DND-41 (cell line): ENCODE data around the gene ASB16.
"Not testable (repeated sequence)": the region's sequence is repeated elsewhere in the genome, so short reads cannot be mapped to it uniquely, and the experiment has no call there.

Experiments
- ATAC-seq: fragments of 200-7000 bp; cut with Tn5 transposase; 3 replicates; pipeline ENCODE4 v1.9.1; 2021; ENCODE audit warnings: low read depth; ENCODE audit not compliant: insufficient read depth
- DNase-seq: peaks from one replicate; pipeline ENCODE4 v3.0.0-alpha.2; 2020
- H2AFZ ChIP-seq: 2 replicates; pipeline ENCODE4 v1.6.0; 2012; ENCODE audit warnings: low read depth, low read length
- H3K27ac ChIP-seq: 2 replicates; pipeline ENCODE4 v1.5.1; 2012; ENCODE audit warnings: low read length, inconsistent platforms
- H3K27me3 ChIP-seq: fragments of 200-600 bp; sonication (generic); 2 replicates; pipeline ENCODE4 v1.6.0; 2012; ENCODE audit warnings: low read length, mild to moderate bottlenecking, inconsistent platforms; ENCODE audit not compliant: insufficient read depth, poor library complexity
- H3K36me3 ChIP-seq: 2 replicates; pipeline ENCODE4 v1.5.1; 2012; ENCODE audit warnings: low read length, inconsistent platforms; ENCODE audit not compliant: insufficient read depth
- H3K4me1 ChIP-seq: 2 replicates; pipeline ENCODE4 v1.5.1; 2012; ENCODE audit warnings: mild to moderate bottlenecking, low read length; ENCODE audit not compliant: insufficient read depth
- H3K4me2 ChIP-seq: 2 replicates; pipeline ENCODE4 v1.6.0; 2012; ENCODE audit warnings: mild to moderate bottlenecking, moderate library complexity, low read length, inconsistent platforms; ENCODE audit not compliant: insufficient read depth
- H3K4me3 ChIP-seq, 2 experiments: fragments of 200-600 bp in 1 of 2; shearing (Covaris generic) in 1 of 2; 2 replicates each; pipeline ENCODE4 v1.5.1; 2012 to 2016; ENCODE audit warnings: inconsistent platforms in 2 of 2, low read length in 2 of 2, mild to moderate bottlenecking in 2 of 2, low read depth in 1 of 2, moderate library complexity in 1 of 2
- H3K79me2 ChIP-seq: 2 replicates; pipeline ENCODE4 v1.6.0; 2012; ENCODE audit warnings: low read length, inconsistent platforms; ENCODE audit not compliant: insufficient read depth
- H3K9ac ChIP-seq: 2 replicates; pipeline ENCODE4 v1.6.0; 2012; ENCODE audit warnings: low read depth, mild to moderate bottlenecking, inconsistent platforms, low read length, moderate library complexity
- H3K9me3 ChIP-seq: 2 replicates; pipeline ENCODE4 v1.5.1; 2012; ENCODE audit warnings: low read length, moderate library complexity, mild to moderate bottlenecking, inconsistent platforms; ENCODE audit not compliant: insufficient read depth, severe bottlenecking
- H4K20me1 ChIP-seq: 2 replicates; pipeline ENCODE4 v1.6.0; 2012; ENCODE audit warnings: low read length; ENCODE audit not compliant: insufficient read depth
- CTCF ChIP-seq: IDR thresholded peaks from 2 replicates; pipeline ENCODE4 v1.5.1; 2012; ENCODE audit warnings: borderline replicate concordance, low read length, moderate library complexity, mild to moderate bottlenecking; ENCODE audit not compliant: poor library complexity, severe bottlenecking; ENCODE audit errors: extremely low read depth
- EZH2 ChIP-seq: IDR thresholded peaks from 3 replicates; pipeline ENCODE4 v1.6.1; 2012; ENCODE audit warnings: borderline replicate concordance, low read depth, mild to moderate bottlenecking, moderate library complexity, low read length, inconsistent platforms; ENCODE audit not compliant: severe bottlenecking

Gene ASB16

GRCh38 chr17:44133918-44134476 is 36.5 kb upstream of the ASB16 start:
- Histone ChIP-seq H3K4me3 (no peak overlapping the region), H3K79me2 (no peaks in the 10 kb centered on the region), H3K27me3 (no peaks in the 10 kb centered on the region), H3K36me3 (no peaks in the 10 kb centered on the region), H4K20me1 (no peaks in the 10 kb centered on the region), H3K4me1 (no peaks in the 10 kb centered on the region), H3K27ac (no peak overlapping the region), H3K4me2 (no peak overlapping the region), H2AFZ (no peak overlapping the region), H3K9ac (no peak overlapping the region), H3K9me3 (no peaks in the 10 kb centered on the region)
- DNase-seq (no peak), ATAC-seq (no peak)
- TF ChIP-seq EZH2 (no peak), CTCF (no peak)

- DNase-seq (no peak), ATAC-seq (no peak)
- H3K4me3 ChIP-seq: no peak overlapping the region
- H3K4me2 ChIP-seq: no peak overlapping the region
- H3K79me2 ChIP-seq: no peaks in the 10 kb centered on the region
- TF ChIP-seq EZH2 (no peak), CTCF (no peak)
- H3K27ac ChIP-seq: no peak overlapping the region
- H3K4me1 ChIP-seq: no peaks in the 10 kb centered on the region
- H4K20me1 ChIP-seq: no peaks in the 10 kb centered on the region
- no peak overlapping the region for H3K9ac ChIP-seq
- no peak overlapping the region for H2AFZ ChIP-seq
- H3K36me3 ChIP-seq: no peaks in the 10 kb centered on the region
- H3K9me3 ChIP-seq: no peaks in the 10 kb centered on the region
- no peaks in the 10 kb centered on the region for H3K27me3 ChIP-seq
These were observed 35.5 kb upstream of the ASB16 start for GRCh38 chr17:44134752-44135568.

GRCh38 chr17:44137891-44138709 is 32.4 kb upstream of the ASB16 start:
- TF ChIP-seq CTCF (no peak), EZH2 (no peak)
- Histone ChIP-seq H3K4me3 (no peak overlapping the region), H3K9ac (no peak overlapping the region), H3K27ac (no peak overlapping the region), H3K27me3 (no peaks in the 10 kb centered on the region), H3K79me2 (peaks cover 13% of the 10 kb centered on the region), H3K9me3 (no peaks in the 10 kb centered on the region), H4K20me1 (no peaks in the 10 kb centered on the region), H3K4me2 (no peak overlapping the region), H3K36me3 (no peaks in the 10 kb centered on the region; the same call in 1 of the 2 replicates), H3K4me1 (peaks cover 16% of the 10 kb centered on the region), H2AFZ (no peak overlapping the region)
- ATAC-seq (no peak), DNase-seq (no peak)

- not testable (repeated sequence) for H2AFZ ChIP-seq, H3K9me3 ChIP-seq, H3K9ac ChIP-seq, DNase-seq, H3K27me3 ChIP-seq, H3K4me3 ChIP-seq, H3K27ac ChIP-seq, ATAC-seq
- Histone ChIP-seq H3K4me2 (peak overlapping the region; percentile 4; the same call in 1 of the 2 replicates), H3K36me3 (peaks cover 40% of the 10 kb centered on the region), H4K20me1 (peaks cover 10% of the 10 kb centered on the region), H3K4me1 (peaks cover 22% of the 10 kb centered on the region), H3K79me2 (peaks cover 33% of the 10 kb centered on the region)
These were observed 26.6 kb upstream of the ASB16 start for GRCh38 chr17:44143921-44144320.
